Neural cell (in vitro differentiated cells): ENCODE measurements around the gene UBN1. TPM values are rescaled to one million over a fixed set of nuclear protein-coding genes. Genes with fewer than 3 reads are reported as not detected.

Experiments
- H2AFZ ChIP-seq: fragments of 200-600, 300-800 bp; sonication (generic), shearing (Covaris generic); 2 replicates; pipeline ENCODE4 v1.6.0; 2014; ENCODE audit warnings: low read depth, mild to moderate bottlenecking, antibody characterized with exemption, low read length, moderate library complexity
- H3F3A ChIP-seq: fragments of 200-600 bp; shearing (Covaris generic); 2 replicates; pipeline ENCODE4 v1.6.1; 2016; ENCODE audit warnings: mild to moderate bottlenecking, moderate library complexity, mixed read lengths, antibody characterized with exemption, low read length; ENCODE audit not compliant: insufficient read depth, poor library complexity, severe bottlenecking
- H3K27ac ChIP-seq: fragments of 200-600, 300-800 bp; sonication (generic), shearing (Covaris generic); 2 replicates; pipeline ENCODE4 v1.5.1; 2014; ENCODE audit warnings: mild to moderate bottlenecking, low read length, moderate library complexity
- H3K27me3 ChIP-seq: fragments of 300-800, 200-600 bp; sonication (generic), shearing (Covaris generic); 2 replicates; pipeline ENCODE4 v1.6.0; 2014; ENCODE audit warnings: mild to moderate bottlenecking, low read depth, low read length, moderate library complexity; ENCODE audit not compliant: insufficient read depth
- H3K36me3 ChIP-seq: fragments of 300-800, 200-600 bp; sonication (generic), shearing (Covaris generic); 2 replicates; pipeline ENCODE4 v1.5.1; 2014; ENCODE audit warnings: mild to moderate bottlenecking, antibody characterized with exemption, low read length, moderate library complexity; ENCODE audit not compliant: insufficient read depth
- H3K4me2 ChIP-seq: fragments of 300-800, 200-600 bp; sonication (generic), shearing (Covaris generic); 2 replicates; pipeline ENCODE4 v1.6.0; 2014; ENCODE audit warnings: mild to moderate bottlenecking, low read length
- H3K4me3 ChIP-seq: fragments of 300-800, 200-600 bp; sonication (generic), shearing (Covaris generic); 2 replicates; pipeline ENCODE4 v1.5.1; 2014; ENCODE audit warnings: mild to moderate bottlenecking, low read length, moderate library complexity
- H3K79me2 ChIP-seq: fragments of 200-600 bp; shearing (Covaris generic); replicated peaks from 2 replicates; pipeline ENCODE4 v1.6.0; 2014; ENCODE audit warnings: mild to moderate bottlenecking, low read length, moderate library complexity; ENCODE audit not compliant: insufficient read depth
- H3K9ac ChIP-seq: fragments of 300-800, 200-600 bp; sonication (generic), shearing (Covaris generic); 2 replicates; pipeline ENCODE4 v1.6.1; 2016; ENCODE audit warnings: mild to moderate bottlenecking, low read length, mixed read lengths
- H3K9me2 ChIP-seq: fragments of 200-600 bp; shearing (Covaris generic); 2 replicates; pipeline ENCODE4 v1.6.1; 2016; ENCODE audit warnings: mild to moderate bottlenecking, low read length, mixed read lengths; ENCODE audit not compliant: insufficient read depth
- H3K9me3 ChIP-seq: fragments of 200-600, 300-800 bp; sonication (generic), shearing (Covaris generic); 2 replicates; pipeline ENCODE4 v1.6.1; 2016; ENCODE audit warnings: mild to moderate bottlenecking, mixed run types, low read length, moderate library complexity, mixed read lengths
- H4K20me1 ChIP-seq: fragments of 200-600 bp; shearing (Covaris generic); 2 replicates; pipeline ENCODE4 v1.6.1; 2016; ENCODE audit warnings: mild to moderate bottlenecking, mixed run types; ENCODE audit not compliant: insufficient read depth
- CTCF ChIP-seq: fragments of 450-650 bp; IDR thresholded peaks from 2 replicates; pipeline ENCODE4 v1.5.1; 2014; ENCODE audit warnings: antibody characterized with exemption, mild to moderate bottlenecking, moderate library complexity; ENCODE audit not compliant: poor library complexity, severe bottlenecking
- EP300 ChIP-seq: fragments of 450-650 bp; conservative IDR thresholded peaks from 2 replicates; pipeline ENCODE4 v1.6.1; 2014; ENCODE audit warnings: antibody characterized with exemption, mild to moderate bottlenecking, moderate library complexity; ENCODE audit not compliant: poor library complexity, severe bottlenecking
- EZH2 ChIP-seq: fragments of 200-600, 300-800 bp; shearing (Covaris generic), sonication (generic); IDR thresholded peaks from 2 replicates; pipeline ENCODE4 v1.6.1; 2014; ENCODE audit warnings: antibody characterized with exemption, low read length, borderline replicate concordance, mild to moderate bottlenecking; ENCODE audit not compliant: insufficient read depth, poor library complexity, severe bottlenecking
- MXI1 ChIP-seq: fragments of 450-650 bp; conservative IDR thresholded peaks from 2 replicates; pipeline ENCODE4 v1.6.1; 2014; ENCODE audit warnings: antibody characterized with exemption, mild to moderate bottlenecking; ENCODE audit not compliant: poor library complexity, severe bottlenecking
- POLR2AphosphoS5 ChIP-seq: IDR thresholded peaks from 2 replicates; pipeline ENCODE4 v1.6.1; 2012
- RAD21 ChIP-seq: fragments of 450-650 bp; conservative IDR thresholded peaks from 2 replicates; pipeline ENCODE4 v1.6.1; 2014; ENCODE audit warnings: antibody characterized with exemption, mild to moderate bottlenecking, moderate library complexity
- REST ChIP-seq: IDR thresholded peaks from 2 replicates; pipeline ENCODE4 v1.6.1; 2012; ENCODE audit warnings: borderline replicate concordance
- SMC3 ChIP-seq: fragments of 450-650 bp; conservative IDR thresholded peaks from 2 replicates; pipeline ENCODE4 v1.6.1; 2014; ENCODE audit warnings: antibody characterized with exemption, mild to moderate bottlenecking, moderate library complexity; ENCODE audit not compliant: poor library complexity
- TAF1 ChIP-seq: IDR thresholded peaks from 2 replicates; pipeline ENCODE4 v1.6.1; 2012; ENCODE audit warnings: low read depth
- polyA plus RNA-seq: library from polyadenylated mRNA; depleted of rRNA; stranded (reverse); fragments of >200 nt; gene quantifications from 2 replicates; pipeline ENCODE4 v1.2.3, GENCODE V29; 2014

Gene UBN1
- polyA plus RNA-seq, 1 donor from 2014 or later, result 17.1 TPM

- Histone ChIP-seq H3K4me2 (no peak overlapping the region), H3K27me3 (no peaks in the 10 kb centered on the region), H3K27ac (no peak overlapping the region), H3K9me2 (no peaks in the 10 kb centered on the region), H3K4me3 (no peak overlapping the region), H3F3A (no peaks in the 10 kb centered on the region), H3K9ac (no peak overlapping the region), H3K36me3 (peaks cover 5% of the 10 kb centered on the region), H4K20me1 (no peaks in the 10 kb centered on the region), H3K9me3 (no peaks in the 10 kb centered on the region), H3K79me2 (peaks cover 8% of the 10 kb centered on the region), H2AFZ (no peak overlapping the region)
- TF ChIP-seq RAD21, result no peak
- TF ChIP-seq EP300, result no peak
- no peak for TF ChIP-seq TAF1
- no peak for TF ChIP-seq SMC3
- no peak for TF ChIP-seq MXI1
- TF ChIP-seq CTCF, result no peak
- TF ChIP-seq POLR2AphosphoS5, result no peak
- no peak for TF ChIP-seq REST
- no peak for TF ChIP-seq EZH2
Measured at GRCh38 chr16:4855804-4856203, 8.5 kb downstream of the UBN1 start.

GRCh38 chr16:4859190-4859899 is 12.1 kb downstream of the UBN1 start:
- no peak overlapping the region for H3K27ac ChIP-seq
- H3K27me3 ChIP-seq, result no peaks in the 10 kb centered on the region
- H3F3A ChIP-seq, result no peaks in the 10 kb centered on the region
- H3K4me3 ChIP-seq, result no peak overlapping the region
- no peaks in the 10 kb centered on the region for H3K9me2 ChIP-seq
- no peak overlapping the region for H3K9ac ChIP-seq
- H4K20me1 ChIP-seq, result no peaks in the 10 kb centered on the region
- peaks cover 12% of the 10 kb centered on the region for H3K36me3 ChIP-seq
- no peak overlapping the region for H2AFZ ChIP-seq
- H3K79me2 ChIP-seq, result peaks cover 8% of the 10 kb centered on the region
- H3K9me3 ChIP-seq, result no peaks in the 10 kb centered on the region
- H3K4me2 ChIP-seq, result no peak overlapping the region
- no peak for TF ChIP-seq REST
- no peak for TF ChIP-seq SMC3
- TF ChIP-seq EP300, result no peak
- TF ChIP-seq MXI1, result no peak
- no peak for TF ChIP-seq TAF1
- no peak for TF ChIP-seq POLR2AphosphoS5
- TF ChIP-seq CTCF, result no peak
- TF ChIP-seq RAD21, result no peak
- no peak for TF ChIP-seq EZH2
